CD4-positive, alpha-beta memory T cell (primary cell): ENCODE data around the gene ARL6IP4. TPM values are rescaled to one million over a fixed set of nuclear protein-coding genes. Genes with fewer than 3 reads are reported as not detected.
"Not testable (repeated sequence)": the region's sequence is repeated elsewhere in the genome, so short reads cannot be mapped to it uniquely, and the experiment has no call there.

Source experiments
- CTCF ChIA-PET: fragments of 350-600 bp; sonication (Branson Sonifier 250); formaldehyde crosslinking; loops from one replicate; lab custom pipeline; 2021; ENCODE audit warnings: inconsistent platforms; ENCODE audit not compliant: partially characterized antibody; lab: Charles Lee
- POLR2A ChIA-PET: fragments of 350-600 bp; sonication (Branson Sonifier 250); formaldehyde crosslinking; loops from one replicate; lab custom pipeline; 2021; ENCODE audit not compliant: partially characterized antibody; lab: Charles Lee
- DNase-seq, 5 donors: peaks; one replicate each; pipeline versions ENCODE4 v3.0.0 to v3.0.0-alpha.2; 2020 to 2022; ENCODE audit warnings: mixed read lengths in 1 of 5
- H3K27ac ChIP-seq: one replicate; pipeline ENCODE4 v1.7.0; 2013; ENCODE audit warnings: low read depth, low read length
- H3K27me3 ChIP-seq: 2 replicates; pipeline ENCODE4 v1.7.0; 2013; ENCODE audit warnings: mild to moderate bottlenecking, low read length, moderate library complexity; ENCODE audit not compliant: insufficient read depth
- H3K36me3 ChIP-seq: 2 replicates; pipeline ENCODE4 v1.7.0; 2013; ENCODE audit warnings: mild to moderate bottlenecking, low read length, moderate library complexity; ENCODE audit not compliant: insufficient read depth
- H3K4me1 ChIP-seq: 2 replicates; pipeline ENCODE4 v1.7.0; 2013; ENCODE audit warnings: mild to moderate bottlenecking, low read length, moderate library complexity; ENCODE audit not compliant: insufficient read depth
- H3K4me3 ChIP-seq, 2 donors: one replicate each; pipeline ENCODE4 v1.7.0; 2013; ENCODE audit warnings: low read length in 2 of 2, mild to moderate bottlenecking in 1 of 2
- H3K9me3 ChIP-seq, 2 donors: one replicate each; pipeline ENCODE4 v1.7.0; 2013; ENCODE audit warnings: low read length in 2 of 2, control low read depth in 1 of 2; ENCODE audit not compliant: control insufficient read depth in 1 of 2
- H3K27ac Mint-ChIP-seq, 7 donors: one replicate each; pipeline ENCODE4 v1.8.0; 2020 to 2021; ENCODE audit warnings: mixed read lengths in 7 of 7, mild to moderate bottlenecking in 6 of 7, inconsistent platforms in 3 of 7, moderate library complexity in 3 of 7
- H3K27me3 Mint-ChIP-seq, 2 donors: one replicate each; pipeline ENCODE4 v1.8.0; 2020 to 2021; ENCODE audit warnings: mixed read lengths in 2 of 2
- H3K36me3 Mint-ChIP-seq, 2 donors: one replicate each; pipeline ENCODE4 v1.8.0; 2020 to 2021; ENCODE audit warnings: mixed read lengths in 2 of 2, inconsistent platforms in 1 of 2, mild to moderate bottlenecking in 1 of 2
- H3K4me1 Mint-ChIP-seq, 4 donors: one replicate each; pipeline ENCODE4 v1.8.0; 2020 to 2021; ENCODE audit warnings: mixed read lengths in 4 of 4, mild to moderate bottlenecking in 1 of 4
- H3K4me3 Mint-ChIP-seq, 8 donors: one replicate each; pipeline ENCODE4 v1.8.0; 2020 to 2021; ENCODE audit warnings: mixed read lengths in 8 of 8, mild to moderate bottlenecking in 7 of 8, moderate library complexity in 6 of 8, inconsistent platforms in 3 of 8
- H3K9me3 Mint-ChIP-seq, 8 donors: one replicate each; pipeline ENCODE4 v1.8.0; 2020 to 2021; ENCODE audit warnings: mixed read lengths in 8 of 8, mild to moderate bottlenecking in 5 of 8, inconsistent platforms in 3 of 8, moderate library complexity in 1 of 8
- intact Hi-C: fragments of 100-400 bp; cut with micrococcal nuclease; formaldehyde crosslinking; loops from one replicate; pipeline ENCODE4 v1.15.1; 2023
- polyA plus RNA-seq, 2 donors: library from polyadenylated mRNA; unstranded; fragments of 300-500 nt; fragmentation: Illumina TruSeq; gene quantifications; one replicate each; pipeline ENCODE4 v1.2.3, GENCODE V29; 2021
- total RNA-seq, 2 experiments: library from RNA; stranded (reverse); gene quantifications; one replicate each; pipeline ENCODE4 v1.2.3, GENCODE V29; 2021

ARL6IP4 gene
- total and polyA plus RNA-seq, 4 experiments from 2014 or later: 159 to 252 (median 182) TPM

DNA sequence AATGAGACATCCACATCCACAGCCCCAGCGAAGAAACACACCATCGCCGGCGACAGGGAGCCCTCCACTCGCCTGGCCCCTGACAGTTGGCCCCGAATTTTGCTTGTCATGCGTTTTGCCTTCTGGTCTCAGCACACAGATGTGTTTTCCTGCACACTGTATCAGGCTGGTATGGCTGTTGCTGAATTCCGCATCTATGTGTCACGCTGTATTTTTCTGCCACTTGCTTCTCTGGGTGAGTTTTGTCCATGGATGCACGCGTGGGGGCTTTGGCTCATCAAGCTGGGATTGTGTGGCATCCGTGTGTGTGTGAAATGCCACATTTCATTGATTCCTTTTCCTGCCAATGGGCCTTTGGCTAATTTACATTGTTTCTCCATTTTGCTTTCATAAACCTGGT, 26.5 kb downstream of the ARL6IP4 start:
- CTCF ChIA-PET: no interaction called here
- no peaks in the 10 kb centered on the region for H3K27me3 ChIP-seq
- DNase-seq: no peak
- H3K4me3 ChIP-seq: no peak overlapping the region
- no peak overlapping the region for H3K27ac ChIP-seq
- H3K4me1 Mint-ChIP-seq: no peaks in the 10 kb centered on the region
- intact Hi-C loops: no loop called here
- H3K27ac Mint-ChIP-seq: no peak overlapping the region
- H3K4me3 Mint-ChIP-seq: no peak overlapping the region
- POLR2A ChIA-PET: no interaction called here
- H3K36me3 ChIP-seq: no peaks in the 10 kb centered on the region
- no peaks in the 10 kb centered on the region for H3K27me3 Mint-ChIP-seq
- no peaks in the 10 kb centered on the region for H3K4me1 ChIP-seq
- H3K9me3 Mint-ChIP-seq: no peaks in the 10 kb centered on the region
- no peaks in the 10 kb centered on the region for H3K9me3 ChIP-seq
- peaks cover 8 to 20% of the 10 kb centered on the region in 2 donors for H3K36me3 Mint-ChIP-seq

GRCh38 chr12:123010110-123010509, 29.6 kb downstream of the ARL6IP4 start:
- ChIA-PET CTCF (no interaction called here), POLR2A (no interaction called here)
- H3K27ac Mint-ChIP-seq: peak overlapping the region in 1 of 7 donors; percentile 10
- no peak overlapping the region for H3K27ac ChIP-seq
- H3K9me3 Mint-ChIP-seq: no peaks in the 10 kb centered on the region
- no peaks in the 10 kb centered on the region for H3K9me3 ChIP-seq
- H3K36me3 Mint-ChIP-seq: peaks cover 11 to 15% of the 10 kb centered on the region in 2 donors
- intact Hi-C loops: no loop called here
- H3K4me1 Mint-ChIP-seq: no peaks in the 10 kb centered on the region
- no peak overlapping the region for H3K4me3 ChIP-seq
- no peaks in the 10 kb centered on the region for H3K36me3 ChIP-seq
- no peaks in the 10 kb centered on the region for H3K4me1 ChIP-seq
- no peaks in the 10 kb centered on the region for H3K27me3 Mint-ChIP-seq
- H3K4me3 Mint-ChIP-seq: no peak overlapping the region
- DNase-seq: no peak
- no peaks in the 10 kb centered on the region for H3K27me3 ChIP-seq

GRCh38 chr12:123010681-123011080, 30.2 kb downstream of the ARL6IP4 start:
- H3K36me3 ChIP-seq: no peaks in the 10 kb centered on the region
- intact Hi-C loops: no loop called here
- Mint-ChIP-seq H3K4me3 (no peak overlapping the region), H3K9me3 (no peaks in the 10 kb centered on the region), H3K4me1 (peaks cover 0 to 2% (median 0%) of the 10 kb centered on the region in 4 donors), H3K27ac (no peak overlapping the region), H3K27me3 (no peaks in the 10 kb centered on the region), H3K36me3 (peaks cover 11 to 15% of the 10 kb centered on the region in 2 donors)
- no peak overlapping the region for H3K27ac ChIP-seq
- H3K9me3 ChIP-seq: no peaks in the 10 kb centered on the region
- ChIA-PET POLR2A (no interaction called here), CTCF (no interaction called here)
- H3K4me1 ChIP-seq: no peaks in the 10 kb centered on the region
- no peaks in the 10 kb centered on the region for H3K27me3 ChIP-seq
- H3K4me3 ChIP-seq: no peak overlapping the region
- no peak for DNase-seq

DNA sequence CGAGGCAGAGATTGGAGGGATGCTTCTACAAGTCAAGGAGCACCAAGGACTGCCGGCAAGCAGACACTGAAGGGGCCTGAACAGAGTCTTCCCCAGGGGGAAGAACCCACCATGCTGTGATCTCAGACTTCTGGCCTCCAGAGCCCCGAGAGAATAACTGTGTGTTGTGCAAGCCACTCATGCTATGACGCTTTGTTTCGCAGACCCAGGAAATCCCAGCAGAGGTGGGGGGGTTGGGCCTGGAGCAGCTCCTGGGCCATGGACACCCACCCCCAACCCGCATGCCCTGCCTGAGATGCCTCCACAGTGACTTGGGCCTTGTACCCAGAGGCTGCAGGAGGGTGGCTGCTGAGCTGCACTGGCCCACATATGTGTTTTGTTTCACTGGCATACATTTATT, 31.2 kb downstream of the ARL6IP4 start:
- intact Hi-C loops: no loop called here
- ChIA-PET POLR2A (no interaction called here), CTCF (no interaction called here)
- Mint-ChIP-seq H3K27ac (no peak overlapping the region), H3K27me3 (no peaks in the 10 kb centered on the region), H3K4me1 (peaks cover 0 to 4% (median 0%) of the 10 kb centered on the region in 4 donors), H3K4me3 (no peak overlapping the region), H3K9me3 (no peaks in the 10 kb centered on the region), H3K36me3 (peaks cover 10 to 15% of the 10 kb centered on the region in 2 donors)
- Histone ChIP-seq H3K4me3 (no peak overlapping the region), H3K27me3 (no peaks in the 10 kb centered on the region), H3K36me3 (no peaks in the 10 kb centered on the region), H3K9me3 (no peaks in the 10 kb centered on the region), H3K27ac (no peak overlapping the region), H3K4me1 (no peaks in the 10 kb centered on the region)
- no peak for DNase-seq

DNA sequence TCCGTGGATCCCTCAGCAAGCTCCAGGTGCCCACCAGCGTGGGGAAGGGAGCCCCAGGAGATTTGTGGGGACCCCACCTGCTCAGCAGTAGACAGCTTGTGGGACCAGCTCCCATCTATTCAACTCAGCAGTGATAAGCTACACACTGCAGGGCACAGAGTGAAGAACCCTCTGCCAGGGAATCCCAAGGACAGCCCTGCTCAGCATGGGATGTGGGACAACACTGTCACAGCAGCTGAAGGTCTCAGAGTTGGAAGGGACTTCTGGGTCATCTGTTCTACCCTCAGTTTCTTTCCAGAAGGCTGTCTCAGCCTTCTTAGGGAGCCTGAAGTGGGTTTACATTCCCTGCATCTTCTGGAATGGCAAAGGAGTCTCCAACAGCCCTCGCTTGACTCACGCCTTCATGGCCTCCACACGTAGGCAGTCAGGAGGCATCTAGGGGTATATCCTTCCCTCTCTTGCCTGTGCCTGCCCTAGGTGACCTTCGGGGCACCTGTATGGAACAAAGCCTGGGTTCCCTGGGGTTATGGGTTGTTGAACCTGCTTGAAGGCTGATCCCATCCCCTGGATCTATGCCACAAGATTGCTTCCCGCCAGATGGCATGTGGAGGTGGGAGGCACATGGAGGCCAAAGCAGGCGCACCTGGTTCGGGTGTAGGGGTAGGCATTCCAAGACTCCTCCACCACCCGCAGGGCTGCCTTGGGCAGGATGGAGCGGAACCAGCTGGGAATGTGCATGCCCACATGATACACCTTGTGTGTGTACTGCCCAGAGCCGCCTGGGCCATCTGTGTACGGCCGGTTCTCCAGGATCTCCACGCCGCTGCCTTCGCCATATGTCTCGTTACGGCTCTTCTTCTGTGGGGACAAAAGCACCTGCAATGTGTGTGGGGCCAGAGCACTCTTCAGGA, 33.0 kb downstream of the ARL6IP4 start:
- H3K27me3 Mint-ChIP-seq: no peaks in the 10 kb centered on the region
- H3K4me3 Mint-ChIP-seq: no peak overlapping the region
- Histone ChIP-seq H3K27ac (no peak overlapping the region), H3K9me3 (no peaks in the 10 kb centered on the region), H3K4me1 (no peaks in the 10 kb centered on the region), H3K27me3 (no peaks in the 10 kb centered on the region), H3K36me3 (no peaks in the 10 kb centered on the region), H3K4me3 (no peak overlapping the region)
- ChIA-PET CTCF (no interaction called here), POLR2A (no interaction called here)
- H3K36me3 Mint-ChIP-seq: peaks cover 7 to 8% of the 10 kb centered on the region in 2 donors
- DNase-seq: no peak
- H3K9me3 Mint-ChIP-seq: no peaks in the 10 kb centered on the region
- intact Hi-C loops: no loop called here
- H3K27ac Mint-ChIP-seq: no peak overlapping the region
- peaks cover 0 to 5% (median under 1%) of the 10 kb centered on the region in 4 donors for H3K4me1 Mint-ChIP-seq

GRCh38 chr12:123014473-123014872, 34.0 kb downstream of the ARL6IP4 start:
- intact Hi-C loops, H3K4me1 Mint-ChIP-seq: not testable (repeated sequence)

DNA sequence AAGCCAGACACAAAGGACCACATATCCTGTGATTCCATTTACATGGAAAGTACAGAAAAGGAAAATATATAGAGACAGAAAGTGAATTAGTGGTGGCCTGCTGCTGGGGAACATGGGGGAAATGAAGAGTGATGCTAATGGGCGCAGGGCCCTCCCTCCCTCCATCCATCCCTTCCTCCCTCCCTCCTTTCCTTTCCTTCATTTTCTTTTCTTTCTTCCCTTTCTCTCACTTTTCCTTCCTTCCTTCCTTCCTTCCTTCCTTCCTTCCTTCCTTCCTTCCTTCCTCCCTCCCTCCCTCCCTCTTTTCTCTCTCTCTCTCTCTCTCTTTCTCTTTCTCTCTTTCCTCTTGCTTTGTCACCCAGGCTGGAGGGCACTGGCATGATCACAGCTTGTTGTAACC, 37.3 kb downstream of the ARL6IP4 start:
- DNase-seq: no peak
- Mint-ChIP-seq H3K27me3 (no peaks in the 10 kb centered on the region), H3K4me1 (peaks cover 2 to 8% (median 4%) of the 10 kb centered on the region in 4 donors), H3K27ac (peak overlapping the region in 2 of 7 donors; percentile 32 to 59), H3K9me3 (no peaks in the 10 kb centered on the region), H3K36me3 (peaks cover 0 to 3% of the 10 kb centered on the region in 2 donors), H3K4me3 (no peak overlapping the region)
- intact Hi-C loops: no loop called here
- Histone ChIP-seq H3K9me3 (no peaks in the 10 kb centered on the region), H3K27me3 (no peaks in the 10 kb centered on the region), H3K36me3 (no peaks in the 10 kb centered on the region), H3K4me3 (no peak overlapping the region), H3K4me1 (no peaks in the 10 kb centered on the region), H3K27ac (no peak overlapping the region)
- ChIA-PET CTCF (interaction anchor here (0.6 kb wide), 1 partner anchor 452 kb away, joined by 3 read pairs; no protein-coding TSS in a partner anchor), POLR2A (no interaction called here)

More at GRCh38 chr12:123014473-123014872, 34.0 kb downstream of the ARL6IP4 start:
- H3K4me3 Mint-ChIP-seq, H3K9me3 Mint-ChIP-seq, H3K9me3 ChIP-seq, H3K4me3 ChIP-seq, CTCF ChIA-PET, H3K36me3 Mint-ChIP-seq, H3K36me3 ChIP-seq, H3K27ac ChIP-seq, H3K27ac Mint-ChIP-seq, DNase-seq, H3K27me3 Mint-ChIP-seq, H3K4me1 ChIP-seq, POLR2A ChIA-PET, H3K27me3 ChIP-seq: not testable (repeated sequence)
